K562 (cell line): ENCODE data around the gene LIN28B. TPM values are rescaled to one million over a fixed set of nuclear protein-coding genes. Genes with fewer than 3 reads are reported as not detected.
A peak's percentile ranks its signal among the peaks of the same experiment; 100 is the strongest.

ENCODE experiments used
- ARID2 ChIP-seq: fragments of 450-650 bp; IDR thresholded peaks from 2 replicates; pipeline ENCODE4 v1.6.1; 2017; ENCODE audit warnings: antibody characterized with exemption, mild to moderate bottlenecking
- BRD9 ChIP-seq: fragments of 450-650 bp; IDR thresholded peaks from 2 replicates; pipeline ENCODE4 v1.6.1; 2018; ENCODE audit warnings: low read depth; ENCODE audit not compliant: partially characterized antibody
- EP400 ChIP-seq: fragments of 450-650 bp; IDR thresholded peaks from 2 replicates; pipeline ENCODE4 v1.6.1; 2017; ENCODE audit warnings: antibody characterized with exemption, mild to moderate bottlenecking, moderate library complexity
- KDM1A ChIP-seq, 2 experiments: fragments of 450-650 bp; IDR thresholded peaks; 2 replicates each; pipeline ENCODE4 v1.6.1; 2016; ENCODE audit warnings: mild to moderate bottlenecking in 2 of 2
- MECOM ChIP-seq: fragments of 250-450 bp; sonication (Bioruptor Pico); IDR thresholded peaks from 2 replicates; pipeline ENCODE4 v1.8.0; 2022; ENCODE audit warnings: inconsistent platforms
- NR2C1 ChIP-seq, 2 experiments: fragments of 450-650 bp; IDR thresholded peaks; 2 replicates each; pipeline ENCODE4 v1.6.1; 2017; ENCODE audit warnings: mild to moderate bottlenecking in 2 of 2, antibody characterized with exemption in 1 of 2, inconsistent platforms in 1 of 2, missing compliant biosample characterization in 1 of 2, missing genetic modification characterization in 1 of 2
- POLR2A ChIP-seq: fragments of 450-650 bp; conservative IDR thresholded peaks from 2 replicates; pipeline ENCODE4 v1.6.1; 2016
- REST ChIP-seq, 2 experiments: fragments of 450-650 bp; formaldehyde crosslinking in 1 of 2; IDR thresholded peaks; 2 replicates each; pipeline versions ENCODE4 v1.4.0 to v1.6.1; 2014 to 2020; ENCODE audit warnings: mild to moderate bottlenecking in 2 of 2, borderline replicate concordance in 1 of 2, low read depth in 1 of 2
- TAF15 ChIP-seq: fragments of 200-400 bp; formaldehyde crosslinking; IDR thresholded peaks from 2 replicates; pipeline ENCODE4 v1.6.1; 2017; ENCODE audit warnings: mild to moderate bottlenecking, low read depth, low read length, moderate library complexity
- WHSC1 ChIP-seq: IDR thresholded peaks from one replicate; pipeline ENCODE4 v1.6.1; 2012; ENCODE audit warnings: low read length, control low read depth, inconsistent platforms
- polyA plus RNA-seq, 8 experiments: library from polyadenylated mRNA; depleted of rRNA in 4 of 8; stranded (reverse) in 5 of 8; unstranded in 3 of 8; fragments of >200 nt; fragmentation: Nextera tagmentation in 2 of 8; fragmentation: Illumina TruSeq in 1 of 8; extraction: Ambion mirVana in 2 of 8; extraction: Trizol in 1 of 8; gene quantifications; 2 replicates each; pipeline versions ENCODE4 v1.2.1 to v1.2.3, GENCODE V29; 2011 to 2014; ENCODE audit warnings: inconsistent platforms in 1 of 8, missing spikeins in 1 of 8
- total RNA-seq, 7 experiments: library from RNA; depleted of rRNA in 6 of 7; stranded (reverse); fragments of >200 nt in 6 of 7; fragmentation: Illumina TruSeq in 2 of 7; extraction: Trizol in 2 of 7; gene quantifications; 2 replicates each; pipeline versions ENCODE4 v1.2.1 to v1.2.3, GENCODE V29; 2011 to 2021; ENCODE audit warnings: low replicate concordance in 1 of 7

LIN28B gene
- total and polyA plus RNA-seq, 9 of the 15 experiments (the other 6 are each of a cell fraction or from before 2014, with no cell fraction given): 20.9 to 77.3 (median 42.1) TPM

- peak; percentile 28; the same call in 1 of the 2 replicates for TF ChIP-seq REST (IDR thresholded peaks at IDR 0.05; ENCODE audit: borderline replicate concordance)
- TF ChIP-seq REST (CRISPR knock-in tag; IDR thresholded peaks at IDR 0.05; ENCODE audit: low read depth): no peak
- TF ChIP-seq ARID2: peak; percentile 55; the same call in 1 of the 2 replicates
- peak; percentile 41; the same call in 1 of the 2 replicates for TF ChIP-seq NR2C1 (IDR thresholded peaks at IDR 0.05)
- TF ChIP-seq NR2C1 (tag; IDR thresholded peaks at IDR 0.05): no peak; the same call in 1 of the 2 replicates
- TF ChIP-seq POLR2A: peak; percentile 71
- no peak for TF ChIP-seq TAF15
- TF ChIP-seq KDM1A (IDR thresholded peaks at IDR 0.05): peak; percentile 78 to 91
- TF ChIP-seq BRD9: peak; percentile 83
- peak; percentile 56 for TF ChIP-seq EP400
- no peak for TF ChIP-seq WHSC1
- peak; percentile 32; the same call in 1 of the 2 replicates for TF ChIP-seq MECOM (CRISPR knock-in tag)
- TF ChIP-seq, all 486 proteins: peak for 110
These were observed 778 bp upstream of the LIN28B start (continued) for GRCh38 chr6:104955927-104956730.
